ENCODE results near the gene COL7A1. TPM values are rescaled to one million over a fixed set of nuclear protein-coding genes. Genes with fewer than 3 reads are reported as not detected.

COL7A1 gene
- total and polyA plus RNA-seq, 2 of the 13 experiments (the other 11 are each of a cell fraction or from before 2014, with no cell fraction given) = 2.7 to 11.7 TPM

GRCh38 chr3:48556796-48557626 lies 38.1 kb downstream of the COL7A1 start, which contains the start of gene PFKFB4 (continued):
- TF ChIP-seq, protein P1, sequence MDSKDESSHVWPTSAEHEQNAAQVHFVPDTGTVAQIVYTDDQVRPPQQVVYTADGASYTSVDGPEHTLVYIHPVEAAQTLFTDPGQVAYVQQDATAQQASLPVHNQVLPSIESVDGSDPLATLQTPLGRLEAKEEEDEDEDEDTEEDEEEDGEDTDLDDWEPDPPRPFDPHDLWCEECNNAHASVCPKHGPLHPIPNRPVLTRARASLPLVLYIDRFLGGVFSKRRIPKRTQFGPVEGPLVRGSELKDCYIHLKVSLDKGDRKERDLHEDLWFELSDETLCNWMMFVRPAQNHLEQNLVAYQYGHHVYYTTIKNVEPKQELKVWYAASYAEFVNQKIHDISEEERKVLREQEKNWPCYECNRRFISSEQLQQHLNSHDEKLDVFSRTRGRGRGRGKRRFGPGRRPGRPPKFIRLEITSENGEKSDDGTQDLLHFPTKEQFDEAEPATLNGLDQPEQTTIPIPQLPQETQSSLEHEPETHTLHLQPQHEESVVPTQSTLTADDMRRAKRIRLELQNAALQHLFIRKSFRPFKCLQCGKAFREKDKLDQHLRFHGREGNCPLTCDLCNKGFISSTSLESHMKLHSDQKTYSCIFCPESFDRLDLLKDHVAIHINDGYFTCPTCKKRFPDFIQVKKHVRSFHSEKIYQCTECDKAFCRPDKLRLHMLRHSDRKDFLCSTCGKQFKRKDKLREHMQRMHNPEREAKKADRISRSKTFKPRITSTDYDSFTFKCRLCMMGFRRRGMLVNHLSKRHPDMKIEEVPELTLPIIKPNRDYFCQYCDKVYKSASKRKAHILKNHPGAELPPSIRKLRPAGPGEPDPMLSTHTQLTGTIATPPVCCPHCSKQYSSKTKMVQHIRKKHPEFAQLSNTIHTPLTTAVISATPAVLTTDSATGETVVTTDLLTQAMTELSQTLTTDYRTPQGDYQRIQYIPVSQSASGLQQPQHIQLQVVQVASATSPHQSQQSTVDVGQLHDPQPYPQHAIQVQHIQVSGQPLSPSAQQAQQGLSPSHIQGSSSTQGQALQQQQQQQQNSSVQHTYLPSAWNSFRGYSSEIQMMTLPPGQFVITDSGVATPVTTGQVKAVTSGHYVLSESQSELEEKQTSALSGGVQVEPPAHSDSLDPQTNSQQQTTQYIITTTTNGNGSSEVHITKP (CRISPR knock-in tag; IDR thresholded peaks at IDR 0.05; ENCODE audit: low read depth) = peak; percentile 84; the same call in 1 of the 2 replicates
- TF ChIP-seq, protein P2, sequence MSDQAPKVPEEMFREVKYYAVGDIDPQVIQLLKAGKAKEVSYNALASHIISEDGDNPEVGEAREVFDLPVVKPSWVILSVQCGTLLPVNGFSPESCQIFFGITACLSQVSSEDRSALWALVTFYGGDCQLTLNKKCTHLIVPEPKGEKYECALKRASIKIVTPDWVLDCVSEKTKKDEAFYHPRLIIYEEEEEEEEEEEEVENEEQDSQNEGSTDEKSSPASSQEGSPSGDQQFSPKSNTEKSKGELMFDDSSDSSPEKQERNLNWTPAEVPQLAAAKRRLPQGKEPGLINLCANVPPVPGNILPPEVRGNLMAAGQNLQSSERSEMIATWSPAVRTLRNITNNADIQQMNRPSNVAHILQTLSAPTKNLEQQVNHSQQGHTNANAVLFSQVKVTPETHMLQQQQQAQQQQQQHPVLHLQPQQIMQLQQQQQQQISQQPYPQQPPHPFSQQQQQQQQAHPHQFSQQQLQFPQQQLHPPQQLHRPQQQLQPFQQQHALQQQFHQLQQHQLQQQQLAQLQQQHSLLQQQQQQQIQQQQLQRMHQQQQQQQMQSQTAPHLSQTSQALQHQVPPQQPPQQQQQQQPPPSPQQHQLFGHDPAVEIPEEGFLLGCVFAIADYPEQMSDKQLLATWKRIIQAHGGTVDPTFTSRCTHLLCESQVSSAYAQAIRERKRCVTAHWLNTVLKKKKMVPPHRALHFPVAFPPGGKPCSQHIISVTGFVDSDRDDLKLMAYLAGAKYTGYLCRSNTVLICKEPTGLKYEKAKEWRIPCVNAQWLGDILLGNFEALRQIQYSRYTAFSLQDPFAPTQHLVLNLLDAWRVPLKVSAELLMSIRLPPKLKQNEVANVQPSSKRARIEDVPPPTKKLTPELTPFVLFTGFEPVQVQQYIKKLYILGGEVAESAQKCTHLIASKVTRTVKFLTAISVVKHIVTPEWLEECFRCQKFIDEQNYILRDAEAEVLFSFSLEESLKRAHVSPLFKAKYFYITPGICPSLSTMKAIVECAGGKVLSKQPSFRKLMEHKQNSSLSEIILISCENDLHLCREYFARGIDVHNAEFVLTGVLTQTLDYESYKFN (CRISPR knock-in tag; conservative IDR thresholded peaks at IDR 0.05) = peak; percentile 92
- TF ChIP-seq ETV5 (CRISPR knock-in tag; IDR thresholded peaks at IDR 0.05; ENCODE audit: borderline replicate concordance) (peak; percentile 90; the same call in 1 of the 2 replicates), KMT2A (CRISPR knock-in tag; IDR thresholded peaks at IDR 0.05) (no peak; the same call in 1 of the 2 replicates), FOSL1 (CRISPR knock-in tag; IDR thresholded peaks at IDR 0.05; ENCODE audit: borderline replicate concordance) (no peak), KDM3A (CRISPR knock-in tag; IDR thresholded peaks at IDR 0.05; ENCODE audit: low read depth) (peak; percentile 60), PHB2 (IDR thresholded peaks at IDR 0.05; ENCODE audit: partially characterized antibody) (no peak), MAFK (conservative IDR thresholded peaks at IDR 0.05 in 1 of 2, IDR thresholded peaks at IDR 0.05 in 1 of 2; ENCODE audit: low read length in 2 of 2) (no peak), ZNF605 (CRISPR knock-in tag; IDR thresholded peaks at IDR 0.05) (peak; percentile 52), CHD4 (IDR thresholded peaks at IDR 0.05; ENCODE audit: borderline replicate concordance, low read length) (peak; percentile 73; the same call in 1 of the 2 replicates), REXO4 (CRISPR knock-in tag; IDR thresholded peaks at IDR 0.05; ENCODE audit: borderline replicate concordance) (no peak), ZNF574 (CRISPR knock-in tag; IDR thresholded peaks at IDR 0.05) (peak; percentile 86), EEA1 (CRISPR knock-in tag; IDR thresholded peaks at IDR 0.05; ENCODE audit: borderline replicate concordance) (no peak), KLF16 (CRISPR knock-in tag; IDR thresholded peaks at IDR 0.05) (no peak), ZNF577 (CRISPR knock-in tag; IDR thresholded peaks at IDR 0.05; ENCODE audit: borderline replicate concordance, low read depth) (no peak), ZNF251 (CRISPR knock-in tag; IDR thresholded peaks at IDR 0.05) (no peak), POGZ (CRISPR knock-in tag; IDR thresholded peaks at IDR 0.05) (no peak), HDAC6 (IDR thresholded peaks at IDR 0.05; ENCODE audit: low read depth, low read length) (no peak), CCDC6 (CRISPR knock-in tag; IDR thresholded peaks at IDR 0.05) (peak; percentile 28; the same call in 1 of the 2 replicates)

All from HepG2 (cell line).